ENCODE data around the gene PKIG. TPM values are rescaled to one million over a fixed set of nuclear protein-coding genes. Genes with fewer than 3 reads are reported as not detected.

The PKIG gene
- total and polyA plus RNA-seq, 9 of the 15 experiments (the other 6 are each of a cell fraction or from before 2014, with no cell fraction given): 0.13 to 7.0 (median 4.7) TPM

GRCh38 chr20:44585057-44585963 is 2.9 kb downstream of the PKIG start (continued):
- TF ChIP-seq ATF1 (CRISPR knock-in tag; IDR thresholded peaks at IDR 0.05) (no peak), ATF1 (tag; IDR thresholded peaks at IDR 0.05) (no peak), RFX7 (CRISPR knock-in tag; IDR thresholded peaks at IDR 0.05) (no peak), CBFB (CRISPR knock-in tag; IDR thresholded peaks at IDR 0.05) (no peak)

GRCh38 chr20:44586289-44586911 is 4.0 kb downstream of the PKIG start:
- FAIRE-seq (no peak), ATAC-seq (no peak), DNase-seq (ENCODE audit: extremely low read depth in 1 of 4, low spot score in 3 of 4) (no peak)
- Histone ChIP-seq H3K36me3 (ENCODE audit: control insufficient read depth, insufficient read depth, low read length) (no peaks in the 10 kb centered on the region), H3K4me2 (ENCODE audit: insufficient read depth, low read length) (no peak overlapping the region), H3K9ac (ENCODE audit: insufficient read depth in 1 of 2, low read depth in 2 of 2, low read length in 2 of 2) (no peak overlapping the region), H3K4me1 (replicated peaks in 1 of 2; ENCODE audit: control insufficient read depth in 2 of 2, insufficient read depth in 2 of 2, low read length in 2 of 2) (peaks cover 5 to 9% of the 10 kb centered on the region in 2 experiments), H2AFZ (ENCODE audit: low read depth, low read length) (no peak overlapping the region), H3K27me3 (ENCODE audit: control insufficient read depth in 2 of 2, insufficient read depth in 2 of 2, low read length in 2 of 2) (peaks cover 0 to 11% of the 10 kb centered on the region in 2 experiments; a peak in 2 of 5 replicates), H3K27ac (ENCODE audit: extremely low read depth, low read depth, low read length) (no peak overlapping the region), H4K20me1 (replicated peaks; ENCODE audit: control insufficient read depth, insufficient read depth, low read length) (no peaks in the 10 kb centered on the region), H3K9me1 (ENCODE audit: control insufficient read depth, insufficient read depth, low read length) (no peaks in the 10 kb centered on the region), H3K9me3 (replicated peaks; ENCODE audit: control insufficient read depth, insufficient read depth, low read depth, low read length) (no peaks in the 10 kb centered on the region), H3K79me2 (ENCODE audit: control insufficient read depth, insufficient read depth, low read length) (no peaks in the 10 kb centered on the region), H3K4me3 (no peak overlapping the region)
- TF ChIP-seq TOE1 (IDR thresholded peaks at IDR 0.05; ENCODE audit: borderline replicate concordance) (no peak), TOE1 (CRISPR knock-in tag; IDR thresholded peaks at IDR 0.05; ENCODE audit: borderline replicate concordance, low read depth) (no peak), E2F1 (CRISPR knock-in tag; IDR thresholded peaks at IDR 0.05) (no peak), CGGBP1 (CRISPR knock-in tag; IDR thresholded peaks at IDR 0.05) (no peak), ZNF143 (CRISPR knock-in tag; IDR thresholded peaks at IDR 0.05) (no peak), MTA3 (IDR thresholded peaks at IDR 0.05; ENCODE audit: borderline replicate concordance) (no peak), YY1 (IDR thresholded peaks at IDR 0.05; ENCODE audit: borderline replicate concordance in 1 of 3, control insufficient read depth in 1 of 3, extremely low read depth in 1 of 3, insufficient read depth in 3 of 3, insufficient read length in 1 of 3, insufficient replicate concordance in 2 of 3, low read depth in 1 of 3, low read length in 2 of 3) (peak in 1 of 3 experiments; percentile 9), WHSC1 (IDR thresholded peaks at IDR 0.05; ENCODE audit: low read length) (no peak), L3MBTL2 (IDR thresholded peaks at IDR 0.05) (no peak), SPI1 (IDR thresholded peaks at IDR 0.05; ENCODE audit: borderline replicate concordance, low read depth, low read length) (peak; percentile 74; the same call in 1 of the 2 replicates)
- CTCF ChIA-PET (ENCODE audit: low intra/inter-chr PET ratio): no interaction called here
- intact Hi-C loops (cut with micrococcal nuclease): no loop called here
- POLR2A ChIA-PET: interaction anchor here (0.6 to 3.5 kb wide), 5 partner anchors 8 to 248 kb away, joined by 3 to 13 read pairs (median 3); no protein-coding TSS in a partner anchor
- in situ Hi-C loops (cut with MboI): no loop called here
- WGBS (ENCODE audit: insufficient coverage, low coverage, missing lambda C conversion rate): 7% methylated on average over 3 of the region's 3 CpGs
- BruUV-seq (replicated peaks): no TSS peak

All from K562 (cell line).